ENCODE results near the gene RPS6KB2.

DNA sequence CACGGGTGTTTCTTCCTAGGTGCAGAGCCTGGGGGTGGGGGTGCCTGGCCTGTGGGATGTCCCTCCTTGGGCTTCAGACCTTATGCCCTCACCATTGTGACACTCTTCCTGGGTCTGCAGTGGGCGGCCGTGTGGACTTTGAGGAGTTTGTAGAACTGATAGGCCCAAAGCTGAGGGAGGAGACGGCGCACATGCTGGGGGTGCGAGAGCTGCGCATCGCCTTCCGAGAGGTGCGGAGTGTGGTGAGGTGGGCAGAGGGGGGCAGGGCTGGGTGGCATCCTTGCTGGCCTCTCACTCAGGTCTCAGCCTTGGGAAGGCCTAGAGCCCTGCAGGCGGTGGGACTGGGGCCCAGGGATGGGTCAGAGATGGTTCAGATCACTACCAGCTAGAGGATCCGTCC is 29.2 kb downstream of the RPS6KB2 start:
- TF ChIP-seq CTCF (IDR thresholded peaks at IDR 0.05) (no peak), POLR2A (IDR thresholded peaks at IDR 0.05) (no peak)
